GM21737 (cell line): ENCODE measurements around the gene CCND2.

Source experiments
- ATAC-seq: cut with Tn5 transposase; IDR thresholded peaks from one replicate; pipeline ENCODE4 v1.9.1; 2021; ENCODE audit warnings: mild to moderate bottlenecking, moderate library complexity; ENCODE audit not compliant: unreplicated experiment

CCND2 gene

DNA sequence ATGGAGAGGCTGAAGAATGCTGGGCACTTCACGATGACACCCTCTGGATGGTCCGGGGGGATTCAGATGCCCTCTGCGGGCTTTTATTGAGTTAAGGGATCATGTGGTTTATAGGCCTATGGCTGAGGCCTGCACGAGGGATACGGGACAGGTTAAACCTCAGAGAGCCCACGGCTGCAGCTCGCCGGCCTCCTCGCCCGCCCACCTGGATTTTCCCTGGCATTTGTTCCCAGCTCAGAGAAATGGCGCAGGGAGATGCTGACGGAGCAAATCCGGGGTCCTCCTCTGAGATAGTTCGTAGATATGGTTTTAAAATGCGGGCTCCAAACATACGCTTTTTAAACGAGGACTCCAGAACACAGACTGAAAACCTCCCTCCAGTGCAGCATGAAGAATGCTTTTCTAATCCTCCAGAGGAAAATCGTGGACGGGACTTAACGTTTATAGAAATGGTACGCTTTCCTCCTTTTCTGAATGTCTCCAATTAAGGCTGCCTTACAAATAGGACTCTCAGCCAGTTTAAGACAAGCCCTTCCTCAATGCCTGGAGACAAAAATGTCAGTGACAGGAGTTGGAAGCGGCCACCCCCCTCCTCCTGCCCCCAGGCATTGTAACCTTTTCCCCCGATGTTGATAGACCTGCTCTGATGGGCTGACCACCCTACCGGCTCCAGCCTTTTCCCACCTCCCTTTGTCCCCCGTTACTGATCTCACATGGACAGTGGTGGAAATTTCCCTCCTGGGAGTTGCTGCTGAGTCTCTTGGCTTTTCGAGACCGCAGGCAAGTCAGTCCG, 16.6 kb downstream of the CCND2 start:
- no peak for ATAC-seq

DNA sequence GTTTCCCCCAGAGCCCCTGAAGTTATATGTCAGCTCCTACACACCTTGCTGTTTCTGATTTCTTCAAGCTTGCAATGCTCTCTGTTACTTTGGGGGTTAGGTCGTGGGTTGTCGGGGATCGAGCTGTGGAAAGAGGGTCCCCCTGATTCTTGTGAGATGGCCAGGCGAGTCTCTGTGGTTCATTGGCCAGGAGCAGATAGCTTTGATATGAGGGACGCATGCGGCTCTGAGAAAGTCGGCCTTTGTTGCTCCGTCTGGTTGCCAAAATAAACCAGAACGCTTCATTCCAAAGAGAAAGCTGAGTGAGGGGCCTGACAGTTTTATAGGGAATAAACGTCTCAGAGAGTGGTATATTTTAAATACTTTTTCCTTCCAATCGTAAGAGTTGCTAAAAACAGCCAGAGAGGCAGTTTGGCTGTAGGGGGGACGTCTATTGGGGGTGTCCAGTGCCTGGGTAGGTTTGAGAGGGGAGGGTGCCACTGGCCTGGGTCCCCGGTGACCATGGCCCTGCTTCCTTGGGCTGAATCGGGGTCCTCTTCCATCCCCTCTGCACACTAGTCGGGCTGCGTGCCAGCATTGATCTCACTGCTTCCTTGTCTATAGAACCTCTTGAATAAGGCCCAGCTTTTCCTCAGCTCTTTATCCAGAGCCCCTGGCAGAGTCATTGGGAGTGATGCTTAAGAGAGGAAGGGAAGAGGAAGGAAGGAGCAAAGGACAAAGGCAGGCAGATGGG, 18.9 kb downstream of the CCND2 start:
- no peak for ATAC-seq

DNA sequence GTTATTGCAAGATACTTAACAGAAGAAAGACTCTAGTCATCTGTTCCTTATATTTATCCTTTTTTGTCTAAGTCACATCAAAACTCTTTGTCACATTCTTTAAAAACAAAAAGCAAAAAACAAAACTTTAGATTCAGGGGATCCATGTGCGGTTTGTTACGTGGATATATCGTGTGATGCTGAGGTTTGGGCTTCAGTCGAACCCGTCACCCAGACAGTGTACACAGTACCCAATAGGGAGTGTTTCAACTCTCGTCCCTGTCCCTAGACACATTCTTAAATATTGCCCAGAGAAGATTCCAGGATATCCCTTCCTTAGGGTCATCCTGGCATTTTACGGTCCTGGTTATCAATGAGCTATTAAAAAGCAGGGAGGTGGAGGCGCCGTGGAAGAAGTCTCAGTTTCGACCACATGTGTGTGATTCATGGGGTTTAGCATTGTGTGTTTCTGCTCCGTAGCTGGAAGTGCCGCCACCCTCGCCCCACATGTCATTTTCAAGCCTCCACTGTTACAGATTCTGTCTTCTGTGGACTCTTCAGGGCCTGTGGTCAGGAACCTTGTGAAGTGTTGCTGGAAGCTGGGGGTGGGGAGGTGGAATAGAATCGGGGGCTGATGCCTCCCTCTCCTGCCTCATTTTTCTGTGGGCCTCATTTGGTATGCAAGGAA, 19.9 kb downstream of the CCND2 start:
- ATAC-seq, result no peak

DNA sequence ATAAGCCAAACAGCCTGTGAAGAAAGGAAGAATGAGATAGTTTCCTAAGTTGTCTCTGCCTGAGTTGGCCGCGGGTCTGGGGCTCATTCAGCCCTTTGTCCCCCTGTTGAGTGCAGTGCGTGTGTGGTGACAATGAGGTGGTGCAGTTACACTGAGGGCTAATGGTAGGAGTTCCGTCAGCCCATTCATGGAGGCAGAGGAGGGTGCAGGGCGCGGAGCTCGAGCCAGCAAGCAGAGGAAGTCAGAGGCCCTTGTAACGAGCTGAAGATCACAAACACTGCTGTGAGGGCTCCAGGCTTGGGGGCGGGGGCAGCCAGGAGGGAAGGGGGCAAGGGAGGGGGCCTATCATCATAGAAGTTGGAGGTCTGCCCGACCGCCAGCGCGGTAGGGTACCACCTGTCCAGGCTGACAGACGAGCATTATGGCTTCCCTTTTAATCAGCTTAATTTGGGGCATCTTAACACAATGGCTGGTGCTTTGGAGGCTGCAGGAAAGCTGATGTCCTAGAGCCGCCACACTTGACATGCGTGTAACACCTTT, 20.5 kb downstream of the CCND2 start:
- no peak for ATAC-seq

DNA sequence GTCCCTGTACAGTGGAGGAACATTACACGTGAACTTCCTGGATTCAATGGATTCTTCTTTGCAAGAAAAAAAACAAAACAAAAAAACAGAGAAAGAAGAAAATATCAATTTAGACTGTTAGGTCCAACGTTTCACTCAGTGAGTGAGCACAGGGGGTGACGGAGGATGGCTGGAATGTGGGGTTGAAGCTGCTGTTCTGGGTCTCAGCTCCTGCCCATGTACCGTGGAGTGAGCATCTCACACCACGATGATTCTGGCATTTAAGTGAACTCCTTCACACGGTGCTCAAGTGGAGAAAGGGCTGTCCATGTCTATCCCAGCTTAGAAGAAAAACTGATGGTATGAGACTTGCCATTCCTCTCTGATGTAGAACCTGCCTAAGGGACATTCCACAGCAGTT, 23.2 kb downstream of the CCND2 start:
- ATAC-seq, result no peak

DNA sequence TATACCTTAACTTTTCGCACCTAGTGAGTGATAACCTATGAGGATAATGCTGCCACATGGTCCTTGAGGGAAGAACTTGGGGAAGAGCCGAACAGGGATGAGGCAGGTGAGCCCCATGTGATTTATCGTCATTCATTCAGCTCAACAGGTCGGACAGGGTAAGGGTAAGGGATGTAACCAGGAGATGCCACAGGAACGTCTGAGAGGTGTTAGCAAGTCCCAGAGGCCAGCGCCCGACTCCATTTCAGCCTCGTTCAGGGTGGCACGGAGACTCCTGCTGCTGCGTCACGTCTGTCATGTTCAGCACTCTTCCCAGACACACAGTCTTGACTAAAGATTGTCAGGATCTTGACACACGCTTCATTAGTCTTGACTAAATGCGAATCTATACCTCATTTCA, 24.1 kb downstream of the CCND2 start:
- no peak for ATAC-seq

DNA sequence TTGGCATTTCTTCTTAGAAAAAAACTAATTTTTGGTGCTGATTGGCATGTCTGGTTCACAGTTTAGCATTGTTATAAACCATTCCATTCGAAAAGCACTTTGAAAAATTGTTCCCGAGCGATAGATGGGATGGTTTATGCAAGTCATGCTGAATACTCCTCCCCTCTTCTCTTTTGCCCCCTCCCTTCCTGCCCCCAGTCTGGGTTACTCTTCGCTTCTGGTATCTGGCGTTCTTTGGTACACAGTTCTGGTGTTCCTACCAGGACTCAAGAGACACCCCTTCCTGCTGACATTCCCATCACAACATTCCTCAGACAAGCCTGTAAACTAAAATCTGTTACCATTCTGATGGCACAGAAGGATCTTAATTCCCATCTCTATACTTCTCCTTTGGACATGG, 27.3 kb downstream of the CCND2 start:
- no peak for ATAC-seq

DNA sequence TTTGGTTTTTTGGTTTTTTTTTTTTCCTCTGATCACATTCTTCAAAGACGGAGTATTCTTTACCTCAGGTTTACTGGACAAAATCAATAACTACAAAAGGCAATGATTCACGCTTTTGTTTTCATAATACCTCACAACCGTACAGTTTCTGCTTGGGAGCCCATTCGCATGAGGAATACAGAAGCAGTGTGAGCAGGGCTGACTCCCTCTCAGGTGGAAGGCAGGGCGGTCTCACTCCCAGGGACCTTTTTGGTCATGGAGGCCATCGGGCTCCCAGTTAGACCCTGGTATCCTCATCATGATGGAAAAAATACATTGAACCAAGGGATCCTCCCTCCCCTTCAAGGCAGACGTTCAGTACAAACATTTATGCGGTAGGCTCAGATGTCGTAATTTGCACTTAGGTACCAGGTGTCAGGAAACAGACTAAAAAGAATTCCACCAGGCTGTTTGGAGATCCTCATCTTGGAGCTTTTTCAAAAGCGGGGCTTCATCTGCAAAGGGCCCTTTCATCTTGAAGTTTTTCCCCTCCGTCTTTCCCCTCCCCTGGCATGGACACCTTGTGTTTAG, 28.5 kb downstream of the CCND2 start:
- no peak for ATAC-seq

DNA sequence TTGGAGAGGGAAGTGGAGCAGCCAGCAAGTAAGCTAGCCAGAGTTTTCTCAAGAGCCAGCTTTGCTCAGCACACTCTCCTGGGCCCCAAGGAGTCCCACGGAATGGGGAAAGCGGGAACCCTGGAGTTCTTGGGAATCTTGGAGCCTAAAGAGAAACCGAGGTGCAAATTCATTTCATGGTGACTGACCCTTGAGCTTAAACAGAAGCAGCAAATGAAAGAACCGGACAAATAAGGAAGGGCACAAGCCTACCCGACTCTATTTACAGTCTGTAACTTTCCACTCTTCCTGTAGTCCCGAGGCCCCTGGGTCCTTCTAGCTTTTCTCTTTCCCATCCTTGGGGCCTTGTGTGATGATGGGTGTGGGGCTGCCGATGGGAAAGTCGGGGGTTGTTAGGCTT, 29.3 kb downstream of the CCND2 start:
- no peak for ATAC-seq

DNA sequence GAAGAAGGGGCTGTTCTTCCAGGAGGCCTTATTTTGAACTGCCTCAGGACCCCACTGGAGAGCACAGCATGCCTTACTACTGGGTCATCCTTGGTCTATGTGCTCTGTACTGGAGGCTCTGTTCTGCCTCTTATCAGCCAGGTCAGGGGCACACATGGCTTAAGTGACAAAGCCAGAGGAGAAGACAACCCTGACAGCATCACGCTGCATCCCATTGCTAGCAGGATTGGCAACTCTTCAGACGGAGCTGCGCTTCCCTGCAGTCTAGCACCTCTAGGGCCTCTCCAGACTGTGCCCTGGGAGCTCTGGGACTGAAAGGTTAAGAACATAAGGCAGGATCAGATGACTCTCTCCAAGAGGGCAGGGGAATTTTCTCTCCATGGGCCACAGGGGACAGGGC, 30.2 kb downstream of the CCND2 start:
- ATAC-seq, result no peak

DNA sequence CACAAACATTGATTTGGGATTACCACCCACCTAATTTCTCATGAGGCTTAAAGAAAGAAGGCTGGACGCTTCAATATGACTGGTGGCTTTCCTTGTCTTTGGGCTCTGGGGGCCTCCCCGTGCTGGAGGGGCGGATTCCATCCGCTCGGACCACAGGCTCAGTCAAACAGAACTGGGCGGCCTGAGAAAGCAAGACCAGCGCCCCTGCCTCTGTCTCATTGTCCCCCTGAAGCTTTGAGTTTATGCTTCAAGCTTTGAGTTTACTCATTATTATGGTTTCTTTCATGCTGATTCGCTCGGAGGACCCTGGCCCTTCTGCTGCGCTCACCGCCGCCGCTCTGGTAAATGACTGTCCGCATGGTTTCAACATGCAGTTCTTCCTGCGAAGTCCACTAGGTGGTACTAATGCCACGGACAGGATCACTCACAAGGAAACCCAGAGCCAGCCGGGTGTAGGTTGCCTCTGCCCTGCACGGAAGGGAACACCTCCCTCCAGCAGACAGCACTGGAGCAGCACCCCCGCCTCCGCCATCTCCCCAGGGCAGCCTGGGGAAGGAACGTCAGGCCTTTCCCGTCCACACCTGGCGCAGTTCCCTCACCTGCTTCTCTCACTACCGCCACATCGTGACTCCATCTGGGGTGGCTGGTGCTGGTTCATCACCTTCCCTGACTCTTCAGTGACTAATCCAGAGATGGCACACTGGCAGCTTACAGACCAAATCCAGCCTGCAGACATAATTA, 34.2 kb downstream of the CCND2 start:
- ATAC-seq, result no peak

DNA sequence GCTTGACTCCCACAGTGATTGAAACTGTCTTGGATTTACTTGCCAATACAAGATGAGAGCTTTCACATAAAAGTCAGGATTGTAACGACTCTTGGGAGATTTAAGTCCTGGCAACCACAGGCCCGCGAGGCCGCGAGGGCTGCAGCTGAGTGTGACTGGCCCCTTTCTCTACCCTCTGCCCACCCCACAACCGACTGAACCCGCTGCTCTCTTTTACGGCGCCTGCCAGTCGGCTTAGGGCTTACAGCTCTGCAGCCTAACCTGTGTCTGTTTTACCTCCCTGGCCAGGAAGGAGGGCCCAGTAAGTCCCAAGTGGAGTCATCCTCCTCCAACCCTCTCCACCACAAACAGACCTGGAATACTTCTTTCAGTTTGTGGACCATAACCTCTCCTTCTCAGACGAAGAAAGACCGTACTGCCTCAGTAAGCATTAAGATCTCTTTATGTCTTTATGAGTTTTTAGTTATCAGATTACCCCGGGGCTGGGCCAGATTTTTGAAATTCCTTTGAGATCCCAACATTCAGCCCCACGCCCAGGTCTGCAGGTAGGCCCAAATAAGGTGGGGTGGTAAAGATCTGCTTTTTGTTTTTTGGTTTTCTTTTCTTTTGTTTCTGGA, 34.9 kb downstream of the CCND2 start:
- no peak for ATAC-seq

DNA sequence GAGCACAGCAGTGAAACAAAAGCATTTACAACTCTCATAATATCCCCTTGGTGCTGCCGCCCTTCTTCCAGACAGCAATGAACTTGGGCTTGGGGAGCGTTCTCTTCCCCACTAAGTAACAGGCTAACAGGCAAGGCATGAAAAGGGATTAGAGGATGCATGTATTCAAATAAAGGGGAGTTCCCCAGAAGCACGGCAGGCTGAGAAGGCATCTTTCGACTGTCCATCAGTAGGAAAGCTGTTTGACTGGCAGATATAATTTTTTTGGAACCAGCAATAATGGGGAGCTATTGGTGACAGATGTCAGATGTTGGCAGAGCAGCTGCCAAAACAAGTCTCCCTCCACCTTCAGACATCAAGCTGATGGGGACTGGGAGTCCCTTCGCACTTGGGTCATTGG, 38.2 kb downstream of the CCND2 start:
- ATAC-seq, result no peak

DNA sequence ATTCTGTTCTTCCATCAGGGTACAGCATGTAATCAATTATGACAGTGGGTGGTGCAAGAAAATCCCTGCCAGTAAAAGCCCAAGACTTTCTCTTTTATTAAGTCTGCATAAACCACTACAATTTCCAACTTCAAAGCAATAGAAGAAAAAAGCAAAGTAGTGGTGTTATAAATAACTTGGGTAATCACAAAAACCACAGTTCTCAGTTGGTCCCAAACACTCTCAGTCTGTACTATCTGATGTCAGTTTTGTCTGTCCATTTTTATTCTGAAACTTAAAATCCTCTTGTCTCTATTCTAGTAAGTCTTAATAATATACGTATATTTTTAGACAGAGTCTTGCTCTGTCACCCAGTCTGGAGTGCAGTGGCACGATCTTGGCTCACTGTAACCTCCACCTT, 38.7 kb downstream of the CCND2 start:
- ATAC-seq, result no peak

DNA sequence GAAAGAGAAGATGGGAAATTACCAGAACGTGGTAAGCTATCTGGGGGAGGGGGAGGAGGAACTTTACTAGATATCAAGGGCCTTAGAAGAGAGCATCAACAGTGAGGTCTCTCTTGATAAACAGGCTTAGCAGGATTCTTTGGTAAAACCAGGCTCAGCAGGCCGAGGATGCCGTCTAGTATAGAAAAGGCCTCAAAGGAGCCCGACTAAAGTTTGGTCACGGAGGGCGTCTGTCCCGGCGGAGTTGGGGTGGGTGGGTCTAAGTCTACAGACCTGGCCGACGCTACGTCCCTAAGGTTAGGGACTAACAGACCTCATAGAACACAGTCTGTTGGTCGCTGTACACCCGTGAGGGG, 46.9 kb downstream of the CCND2 start:
- peak; percentile 38 for ATAC-seq

DNA sequence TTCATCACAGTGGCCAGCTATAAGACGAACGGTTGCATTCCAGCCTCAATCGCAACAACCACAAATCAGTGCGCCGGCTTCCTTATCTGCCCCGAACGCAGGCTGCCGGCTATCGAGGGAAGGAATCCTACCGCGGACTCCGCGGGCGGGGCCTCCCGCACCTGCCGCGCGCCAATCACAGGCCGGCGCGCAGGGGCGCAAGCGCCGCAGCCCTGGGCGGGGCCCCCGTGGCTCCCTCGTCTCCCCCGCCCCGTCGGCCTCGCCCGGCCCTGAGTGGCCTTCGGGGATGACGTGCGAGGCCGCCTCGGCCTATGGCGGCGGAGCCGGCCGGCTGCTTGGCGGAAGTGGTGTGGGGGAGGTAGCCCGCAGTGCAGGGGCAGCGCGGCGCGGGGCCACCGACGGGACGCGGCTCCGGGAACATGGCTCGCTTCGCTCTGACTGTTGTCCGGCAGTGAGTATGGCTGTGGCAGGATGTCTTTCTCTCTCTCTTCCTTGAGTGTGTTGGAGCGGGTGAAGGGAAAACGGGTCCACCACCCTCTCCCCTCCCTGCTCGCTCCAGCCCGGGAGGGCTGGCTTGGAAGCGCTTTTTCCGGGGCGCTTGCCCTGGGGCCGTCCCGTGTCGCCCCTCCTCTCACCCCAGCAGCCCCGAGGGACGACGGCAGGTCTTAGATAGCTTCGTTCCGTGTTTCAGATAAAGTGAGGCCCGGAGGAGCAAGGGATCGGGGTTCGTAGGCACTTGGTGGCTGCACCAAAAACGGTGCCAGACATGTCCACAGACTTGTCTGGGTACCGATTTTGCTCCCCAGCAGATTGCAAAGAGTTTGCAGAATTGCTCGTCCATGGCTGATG, 47.5 kb downstream of the CCND2 start, which contains the start of gene TIGAR:
TIGAR (plus strand) TSS at position 361 of the 849 bp plus-strand sequence; CDS start at position 420, 59 bp downstream.
- peak; percentile 95 for ATAC-seq

DNA sequence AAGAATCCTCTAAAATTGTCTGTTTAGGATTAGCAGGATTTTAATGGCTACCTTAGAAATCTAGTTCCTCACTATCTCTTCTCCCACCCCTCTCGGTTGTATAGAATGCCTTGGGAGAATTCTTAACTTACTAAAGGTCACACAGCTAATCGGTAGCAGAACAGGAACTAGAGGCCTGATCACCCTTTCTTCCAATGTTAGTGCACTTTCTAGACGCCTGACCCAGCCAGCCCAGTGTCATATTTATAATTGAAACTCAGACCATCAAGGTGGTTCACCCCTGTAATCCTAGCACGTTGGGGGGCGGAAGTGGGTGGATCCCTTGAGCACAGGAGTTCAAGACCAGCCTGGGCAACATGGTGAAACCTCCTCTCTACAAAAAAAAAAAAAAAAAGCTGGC, 49.2 kb downstream of the CCND2 start:
- no peak for ATAC-seq
